HCT116 (cell line): ENCODE measurements around the gene GALNT2. TPM values are rescaled to one million over a fixed set of nuclear protein-coding genes. Genes with fewer than 3 reads are reported as not detected.

Experiments
- ATAC-seq: fragments of 200-7000 bp; cut with Tn5 transposase; 2 replicates; pipeline ENCODE4 v1.9.1; 2020; ENCODE audit warnings: mild to moderate bottlenecking, moderate library complexity
- BruUV-seq: library from RNA; stranded (reverse); fragments of 400-500 nt; replicated peaks from 2 replicates; lab custom pipeline; 2021; lab: Mats Ljungman, UMichigan
- CTCF ChIA-PET: fragments of 300-600 bp; sonication (Branson Sonifier 250); formaldehyde crosslinking; loops from one replicate; lab custom pipeline; 2021; ENCODE audit warnings: antibody characterized with exemption; lab: Charles Lee
- POLR2A ChIA-PET: fragments of 300-600, 350-600 bp; sonication (Branson Sonifier 250); formaldehyde crosslinking; loops from one replicate; lab custom pipeline; 2021; ENCODE audit warnings: antibody characterized with exemption; lab: Charles Lee
- RAD21 ChIA-PET, 2 experiments: fragments of 300-600 bp; sonication (Branson Sonifier 250); formaldehyde crosslinking; loops; one replicate each; lab custom pipeline; 2023; ENCODE audit warnings: low total read pairs in 2 of 2; ENCODE audit not compliant: uncharacterized antibody in 2 of 2, unreplicated experiment in 2 of 2, low non-redundant PET in 1 of 2; lab: Charles Lee
- DNase-seq: peaks from one replicate; pipeline ENCODE4 v3.0.0-alpha.2; 2010; ENCODE audit warnings: low read depth, low spot score
- H2AFZ ChIP-seq: fragments of 200-600 bp; shearing (Covaris generic), sonication (generic); 2 replicates; pipeline ENCODE4 v1.6.1; 2017; ENCODE audit warnings: low read depth, mixed run types, mixed read lengths, antibody characterized with exemption, low read length; ENCODE audit not compliant: poor library complexity, severe bottlenecking
- H3K27ac ChIP-seq: 2 replicates; pipeline ENCODE4 v1.5.1; 2012; ENCODE audit warnings: low read depth, low read length
- H3K27me3 ChIP-seq: fragments of 200-600 bp; sonication (generic); 2 replicates; pipeline ENCODE4 v1.6.1; 2016; ENCODE audit warnings: mixed run types, low read length, mixed read lengths; ENCODE audit not compliant: insufficient read depth
- H3K36me3 ChIP-seq, 2 experiments: fragments of 200-500 bp in 1 of 2; fragments of 200-600 bp in 1 of 2; sonication (Bioruptor generic) in 1 of 2; sonication (generic) in 1 of 2; 2 replicates each; pipeline versions ENCODE4 v1.5.1 to v1.6.1; 2014 to 2016; ENCODE audit warnings: low read length in 2 of 2, inconsistent platforms in 1 of 2, mixed read lengths in 1 of 2, mixed run types in 1 of 2; ENCODE audit not compliant: insufficient read depth in 2 of 2, control insufficient read depth in 1 of 2
- H3K4me1 ChIP-seq, 2 experiments: fragments of 200-600 bp in 1 of 2; sonication (generic) in 1 of 2; 2 replicates each; pipeline versions ENCODE4 v1.5.1 to v1.6.1; 2012 to 2017; ENCODE audit warnings: low read length in 2 of 2, inconsistent platforms in 1 of 2, mild to moderate bottlenecking in 1 of 2, mixed read lengths in 1 of 2, mixed run types in 1 of 2, moderate library complexity in 1 of 2; ENCODE audit not compliant: insufficient read depth in 2 of 2, control insufficient read depth in 1 of 2
- H3K4me2 ChIP-seq: fragments of 200-600 bp; sonication (generic); 2 replicates; pipeline ENCODE4 v1.6.1; 2017; ENCODE audit warnings: mixed run types, low read length, mixed read lengths
- H3K4me3 ChIP-seq, 2 experiments: fragments of 200-600 bp in 1 of 2; sonication (generic) in 1 of 2; replicated peaks in 1 of 2; 2 replicates each; pipeline ENCODE4 v1.5.1; 2011 to 2016; ENCODE audit warnings: low read length in 2 of 2, control low read depth in 1 of 2, low read depth in 1 of 2, mild to moderate bottlenecking in 1 of 2, mixed read lengths in 1 of 2, mixed run types in 1 of 2
- H3K79me2 ChIP-seq: fragments of 200-600 bp; sonication (generic); 2 replicates; pipeline ENCODE4 v1.6.1; 2017; ENCODE audit warnings: mild to moderate bottlenecking, mixed run types, low read length, moderate library complexity, mixed read lengths; ENCODE audit not compliant: insufficient read depth
- H3K9ac ChIP-seq: fragments of 200-600 bp; sonication (generic); 2 replicates; pipeline ENCODE4 v1.6.1; 2016; ENCODE audit warnings: low read length, mixed read lengths
- H3K9me2 ChIP-seq: fragments of 200-600 bp; sonication (generic), shearing (Covaris generic); 2 replicates; pipeline ENCODE4 v1.6.1; 2017; ENCODE audit warnings: mixed run types, mild to moderate bottlenecking, moderate library complexity; ENCODE audit not compliant: insufficient read depth
- H3K9me3 ChIP-seq, 2 experiments: fragments of 200-500 bp in 1 of 2; fragments of 200-600 bp in 1 of 2; sonication (Bioruptor generic) in 1 of 2; sonication (generic) in 1 of 2; 2 replicates each; pipeline ENCODE4 v1.6.1; 2014 to 2017; ENCODE audit warnings: low read length in 2 of 2, mixed read lengths in 2 of 2, inconsistent platforms in 1 of 2, low read depth in 1 of 2, mild to moderate bottlenecking in 1 of 2, mixed run types in 1 of 2, moderate library complexity in 1 of 2; ENCODE audit not compliant: control insufficient read depth in 1 of 2, insufficient read depth in 1 of 2
- H4K20me1 ChIP-seq: fragments of 200-600 bp; sonication (generic), shearing (Covaris generic); 2 replicates; pipeline ENCODE4 v1.6.1; 2017; ENCODE audit warnings: mixed run types, mild to moderate bottlenecking, moderate library complexity; ENCODE audit not compliant: insufficient read depth
- CEBPB ChIP-seq: IDR thresholded peaks from 2 replicates; pipeline ENCODE4 v1.6.1; 2012; ENCODE audit warnings: low read depth
- CTCF ChIP-seq, 3 experiments: fragments of 200-600 bp in 1 of 3; sonication (generic) in 1 of 3; IDR thresholded peaks in 2 of 3; conservative IDR thresholded peaks in 1 of 3; 2 replicates each; pipeline ENCODE4 v1.5.1; 2012 to 2017; ENCODE audit warnings: low read depth in 2 of 3, low read length in 2 of 3, antibody characterized with exemption in 1 of 3, borderline replicate concordance in 1 of 3, control low read depth in 1 of 3, mild to moderate bottlenecking in 1 of 3, mixed read lengths in 1 of 3, mixed run types in 1 of 3, moderate library complexity in 1 of 3; ENCODE audit not compliant: insufficient read depth in 1 of 3
- EGR1 ChIP-seq: IDR thresholded peaks from 2 replicates; pipeline ENCODE4 v1.6.1; 2012; ENCODE audit warnings: low read depth
- ELF1 ChIP-seq: IDR thresholded peaks from 2 replicates; pipeline ENCODE4 v1.6.1; 2012; ENCODE audit warnings: low read depth, borderline replicate concordance
- EZH2 ChIP-seq: fragments of 200-600 bp; sonication (generic); IDR thresholded peaks from 2 replicates; pipeline ENCODE4 v1.6.1; 2017; ENCODE audit warnings: antibody characterized with exemption, mixed run types
- FOSL1 ChIP-seq: IDR thresholded peaks from 2 replicates; pipeline ENCODE4 v1.6.1; 2012; ENCODE audit warnings: low read depth
- JUND ChIP-seq: IDR thresholded peaks from 2 replicates; pipeline ENCODE4 v1.6.1; 2012
- MAX ChIP-seq: IDR thresholded peaks from 2 replicates; pipeline ENCODE4 v1.6.1; 2012
- RAD21 ChIP-seq: IDR thresholded peaks from 2 replicates; pipeline ENCODE4 v1.6.1; 2012; ENCODE audit warnings: low read depth, mild to moderate bottlenecking
- REST ChIP-seq: IDR thresholded peaks from 2 replicates; pipeline ENCODE4 v1.6.1; 2012; ENCODE audit warnings: low read depth
- SIN3A ChIP-seq: IDR thresholded peaks from 2 replicates; pipeline ENCODE4 v1.6.1; 2012; ENCODE audit warnings: low read depth
- SRF ChIP-seq: IDR thresholded peaks from 2 replicates; pipeline ENCODE4 v1.6.1; 2012; ENCODE audit warnings: low read depth
- YY1 ChIP-seq: IDR thresholded peaks from 2 replicates; pipeline ENCODE4 v1.6.1; 2011; ENCODE audit warnings: low read length, low read depth, moderate library complexity, mild to moderate bottlenecking; ENCODE audit not compliant: insufficient replicate concordance; ENCODE audit errors: extremely low read depth
- ZBTB33 ChIP-seq: IDR thresholded peaks from 2 replicates; pipeline ENCODE4 v1.6.1; 2011; ENCODE audit warnings: mild to moderate bottlenecking, low read length, moderate library complexity; ENCODE audit not compliant: insufficient replicate concordance; ENCODE audit errors: extremely low read depth
- ZFX ChIP-seq: fragments of 450-650 bp; IDR thresholded peaks from 2 replicates; pipeline ENCODE4 v1.6.1; 2017
- intact Hi-C: fragments of 100-400 bp; cut with micrococcal nuclease; formaldehyde crosslinking; loops from 2 replicates; pipeline ENCODE4 v1.10.0; 2022
- total RNA-seq: library from RNA; stranded (reverse); gene quantifications from one replicate; pipeline ENCODE4 v1.2.1, GENCODE V29; 2021; ENCODE audit not compliant: unreplicated experiment

GALNT2 gene
- total RNA-seq, 1 experiment from 2014 or later, result 40.8 TPM

GRCh38 chr1:230163719-230164118 is 96.7 kb downstream of the GALNT2 start:
- no peak for TF ChIP-seq EZH2
- TF ChIP-seq SRF, result no peak
- TF ChIP-seq FOSL1, result no peak
- no peak for TF ChIP-seq SIN3A
- no peak for TF ChIP-seq EGR1
- TF ChIP-seq MAX, result no peak
- TF ChIP-seq RAD21, result no peak
- no peak for TF ChIP-seq CTCF (IDR thresholded peaks at IDR 0.05 in 2 of 3, conservative IDR thresholded peaks at IDR 0.05 in 1 of 3; ENCODE audit: borderline replicate concordance in 1 of 3, insufficient read depth in 1 of 3, low read depth in 2 of 3, low read length in 2 of 3)
- no peak for TF ChIP-seq ZBTB33
- TF ChIP-seq REST, result no peak
- no peak for TF ChIP-seq ZFX
- TF ChIP-seq YY1, result no peak
- TF ChIP-seq ELF1, result no peak
- no peak for TF ChIP-seq JUND
- no peak for TF ChIP-seq CEBPB
- no peak overlapping the region for H3K9ac ChIP-seq
- no peaks in the 10 kb centered on the region for H3K9me2 ChIP-seq
- POLR2A ChIA-PET, result no interaction called here
- H3K4me2 ChIP-seq, result no peak overlapping the region
- H3K36me3 ChIP-seq, result no peaks in the 10 kb centered on the region
- H3K9me3 ChIP-seq, result no peaks in the 10 kb centered on the region
- intact Hi-C loops, result loop anchor here (10.0 kb wide), 1 partner anchor 319 kb away; no protein-coding TSS in a partner anchor
- CTCF ChIA-PET, result no interaction called here
- RAD21 ChIA-PET, result no interaction called here
- H3K4me1 ChIP-seq, result no peaks in the 10 kb centered on the region
- no peaks in the 10 kb centered on the region for H3K27me3 ChIP-seq
- no TSS peak for BruUV-seq
- H3K79me2 ChIP-seq, result no peaks in the 10 kb centered on the region; the same call in 1 of the 2 replicates
- H2AFZ ChIP-seq, result no peak overlapping the region
- DNase-seq (no peak), ATAC-seq (no peak)
- H4K20me1 ChIP-seq, result no peaks in the 10 kb centered on the region
- H3K27ac ChIP-seq, result no peak overlapping the region
- H3K4me3 ChIP-seq, result no peak overlapping the region
